BJ (cell line): ENCODE results near the gene PACS1. TPM values are rescaled to one million over a fixed set of nuclear protein-coding genes. Genes with fewer than 3 reads are reported as not detected.
A peak's percentile ranks its signal among the peaks of the same experiment; 100 is the strongest.

Experiments
- CTCF ChIA-PET: fragments of 350-600 bp; formaldehyde crosslinking; extraction: SDS; loops from one replicate; lab custom pipeline; 2021; ENCODE audit warnings: antibody characterized with exemption, inconsistent platforms; lab: Yijun Ruan, JAX
- POLR2A ChIA-PET: fragments of 300-600 bp; sonication (Branson Sonifier 250); formaldehyde crosslinking; extraction: SDS; loops from one replicate; lab custom pipeline; 2021; ENCODE audit warnings: antibody characterized with exemption; lab: Charles Lee
- DNase-seq: peaks from one replicate; pipeline ENCODE4 v3.0.0-alpha.2; 2011; ENCODE audit warnings: low read depth
- H3K27me3 ChIP-seq: 2 replicates; pipeline ENCODE4 v1.6.0; 2011; ENCODE audit warnings: low read length; ENCODE audit not compliant: control insufficient read depth, insufficient read depth
- H3K36me3 ChIP-seq: 2 replicates; pipeline ENCODE4 v1.5.1; 2011; ENCODE audit warnings: low read length; ENCODE audit not compliant: control insufficient read depth, insufficient read depth
- H3K4me3 ChIP-seq: 2 replicates; pipeline ENCODE4 v1.5.1; 2011; ENCODE audit warnings: low read depth, mild to moderate bottlenecking, control low read depth, low read length
- polyA plus RNA-seq: library from polyadenylated mRNA; depleted of rRNA; stranded (reverse); fragments of >200 nt; gene quantifications from 2 replicates; pipeline ENCODE4 v1.2.3, GENCODE V29; 2011
- TF ChIP-seq, protein P1 (sequence below): IDR thresholded peaks from 2 replicates; pipeline ENCODE4 v1.5.1; 2011; ENCODE audit warnings: low read depth, mild to moderate bottlenecking, control low read depth, inconsistent platforms, low read length, moderate library complexity; ENCODE audit not compliant: insufficient read depth

PACS1 gene
- polyA plus RNA-seq, 1 experiment: 34.3 TPM

GRCh38 chr11:66268952-66269905, 199.2 kb downstream of the PACS1 start:
- no peak for DNase-seq
- ChIA-PET POLR2A (interaction anchor here (0.6 kb wide), 1 partner anchor 423 kb away, joined by 5 read pairs; no protein-coding TSS in a partner anchor), CTCF (interaction anchor here (1.0 to 8.7 kb wide), 6 partner anchors 8 to 44 kb away, joined by 3 to 60 read pairs (median 4); partner anchors contain the start of gene YIF1A)
- Histone ChIP-seq H3K36me3 (peaks cover 39% of the 10 kb centered on the region), H3K27me3 (no peaks in the 10 kb centered on the region), H3K4me3 (peak overlapping the region; percentile 92)
- TF ChIP-seq, protein P1, sequence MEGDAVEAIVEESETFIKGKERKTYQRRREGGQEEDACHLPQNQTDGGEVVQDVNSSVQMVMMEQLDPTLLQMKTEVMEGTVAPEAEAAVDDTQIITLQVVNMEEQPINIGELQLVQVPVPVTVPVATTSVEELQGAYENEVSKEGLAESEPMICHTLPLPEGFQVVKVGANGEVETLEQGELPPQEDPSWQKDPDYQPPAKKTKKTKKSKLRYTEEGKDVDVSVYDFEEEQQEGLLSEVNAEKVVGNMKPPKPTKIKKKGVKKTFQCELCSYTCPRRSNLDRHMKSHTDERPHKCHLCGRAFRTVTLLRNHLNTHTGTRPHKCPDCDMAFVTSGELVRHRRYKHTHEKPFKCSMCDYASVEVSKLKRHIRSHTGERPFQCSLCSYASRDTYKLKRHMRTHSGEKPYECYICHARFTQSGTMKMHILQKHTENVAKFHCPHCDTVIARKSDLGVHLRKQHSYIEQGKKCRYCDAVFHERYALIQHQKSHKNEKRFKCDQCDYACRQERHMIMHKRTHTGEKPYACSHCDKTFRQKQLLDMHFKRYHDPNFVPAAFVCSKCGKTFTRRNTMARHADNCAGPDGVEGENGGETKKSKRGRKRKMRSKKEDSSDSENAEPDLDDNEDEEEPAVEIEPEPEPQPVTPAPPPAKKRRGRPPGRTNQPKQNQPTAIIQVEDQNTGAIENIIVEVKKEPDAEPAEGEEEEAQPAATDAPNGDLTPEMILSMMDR: peak; percentile 51

GRCh38 chr11:66271816-66272215, 201.7 kb downstream of the PACS1 start:
- TF ChIP-seq, protein P1: no peak
- no peak overlapping the region for H3K4me3 ChIP-seq
- no peak for DNase-seq
- ChIA-PET POLR2A (no interaction called here), CTCF (interaction anchor here (1.1 to 8.7 kb wide), 2 partner anchors 10 to 18 kb away, joined by 3 to 60 read pairs; no protein-coding TSS in a partner anchor)
- H3K36me3 ChIP-seq: peaks cover 35% of the 10 kb centered on the region
- no peaks in the 10 kb centered on the region for H3K27me3 ChIP-seq

DNA sequence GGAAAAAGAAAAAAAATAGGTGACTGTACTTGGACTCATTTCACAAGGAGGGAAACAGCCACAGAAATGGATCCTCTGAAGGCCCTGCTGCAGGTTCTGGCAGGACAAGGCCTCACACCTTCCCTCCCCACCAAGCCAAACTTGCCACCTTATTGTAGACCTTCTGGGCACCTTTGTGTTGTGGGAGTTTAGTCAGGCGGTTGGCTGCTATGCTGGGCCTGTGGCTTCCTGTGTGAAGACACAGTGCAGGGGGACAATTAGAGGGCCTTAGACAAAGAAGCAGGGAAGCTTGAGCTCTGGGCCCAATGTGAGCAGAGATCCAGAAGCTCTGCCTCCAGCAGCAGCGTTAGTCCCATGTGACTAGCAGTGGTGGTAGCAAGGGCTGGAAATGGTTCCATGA, 202.5 kb downstream of the PACS1 start:
- ChIA-PET POLR2A (no interaction called here), CTCF (interaction anchor here (0.8 to 8.7 kb wide), 3 partner anchors 9 to 17 kb away, joined by 3 to 60 read pairs (median 3); no protein-coding TSS in a partner anchor)
- no peak overlapping the region for H3K4me3 ChIP-seq
- peaks cover 35% of the 10 kb centered on the region for H3K36me3 ChIP-seq
- TF ChIP-seq, protein P1: no peak
- DNase-seq: no peak
- no peaks in the 10 kb centered on the region for H3K27me3 ChIP-seq

DNA sequence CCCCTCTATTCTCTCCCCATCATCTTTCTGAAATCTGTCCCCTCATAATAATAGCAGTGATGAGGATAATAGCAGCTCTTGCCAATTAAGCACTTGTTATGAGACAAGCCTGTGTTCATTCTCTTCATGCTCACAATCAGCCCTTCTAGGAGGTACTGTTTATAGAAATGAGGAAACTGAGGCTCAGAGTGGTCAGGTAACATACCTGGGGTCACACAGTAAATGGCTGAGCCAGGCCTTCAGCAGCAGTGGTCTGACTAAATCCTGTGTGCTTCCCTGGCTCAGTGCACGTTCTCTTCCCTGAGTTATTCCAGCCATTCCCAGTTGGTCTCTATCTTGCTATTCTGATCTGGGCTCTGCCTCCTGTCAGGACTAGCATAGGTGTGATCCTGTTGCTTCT, 204.1 kb downstream of the PACS1 start:
- ChIA-PET CTCF (interaction anchor here (1.0 to 8.7 kb wide), 2 partner anchors 7 to 15 kb away, joined by 3 to 60 read pairs; partner anchors contain the start of gene YIF1A), POLR2A (no interaction called here)
- TF ChIP-seq, protein P1: no peak

GRCh38 chr11:66275396-66275795, 205.3 kb downstream of the PACS1 start:
- peaks cover 35% of the 10 kb centered on the region for H3K36me3 ChIP-seq
- no peak for DNase-seq
- no peak overlapping the region for H3K4me3 ChIP-seq
- H3K27me3 ChIP-seq: no peaks in the 10 kb centered on the region
- TF ChIP-seq, protein P1: no peak
- ChIA-PET CTCF (no interaction called here), POLR2A (no interaction called here)

More for the DNA sequence above, 204.1 kb downstream of the PACS1 start:
- Histone ChIP-seq H3K27me3 (no peaks in the 10 kb centered on the region), H3K36me3 (peaks cover 35% of the 10 kb centered on the region), H3K4me3 (no peak overlapping the region)
- DNase-seq: no peak
